Measurements from ENCODE around the gene SULT1B1. TPM values are rescaled to one million over a fixed set of nuclear protein-coding genes. Genes with fewer than 3 reads are reported as not detected.

Gene SULT1B1
- total and polyA plus RNA-seq, 10 of the 15 experiments (the other 5 are each of a cell fraction or from before 2014, with no cell fraction given) = 0.01 to 0.05 (median 0.01) TPM; not detected in 7

- Histone ChIP-seq H3K4me2 (ENCODE audit: control insufficient read depth, insufficient read depth) (no peak overlapping the region), H3K4me1 (ENCODE audit: control insufficient read depth, insufficient read depth, low read length) (no peaks in the 10 kb centered on the region), H3K27me3 (replicated peaks in 1 of 2; ENCODE audit: control insufficient read depth in 2 of 2, insufficient read depth in 2 of 2, low read length in 1 of 2) (no peaks in the 10 kb centered on the region; a peak in 1 of 4 replicates), H3K27ac (ENCODE audit: control insufficient read depth, insufficient read depth) (no peak overlapping the region), H2AFZ (ENCODE audit: control insufficient read depth, low read depth, low read length) (no peak overlapping the region), H3K4me3 (no peak overlapping the region), H3K79me2 (ENCODE audit: control insufficient read depth, insufficient read depth, low read length) (no peaks in the 10 kb centered on the region), H3K9ac (ENCODE audit: control insufficient read depth, insufficient read depth, low read length) (no peak overlapping the region), H3K9me3 (replicated peaks; ENCODE audit: control insufficient read depth, insufficient read depth, low read length) (no peaks in the 10 kb centered on the region), H3K36me3 (ENCODE audit: control insufficient read depth in 2 of 2, insufficient read depth in 2 of 2, low read length in 1 of 2) (no peaks in the 10 kb centered on the region), H4K20me1 (ENCODE audit: control insufficient read depth, insufficient read depth) (no peaks in the 10 kb centered on the region)
- no peak for TF ChIP-seq HDAC2 (IDR thresholded peaks at IDR 0.05)
- no peak for TF ChIP-seq HDGF (IDR thresholded peaks at IDR 0.05)
- TF ChIP-seq SMC3 (IDR thresholded peaks at IDR 0.05; ENCODE audit: borderline replicate concordance, low read length) = no peak
- intact Hi-C loops (cut with micrococcal nuclease; ENCODE audit: unreplicated experiment) = no loop called here
- ATAC-seq = no peak
- FAIRE-seq = no peak
- POLR2A ChIA-PET = no interaction called here
- no TSS peak for BruUV-seq (replicated peaks)
- RAD21 ChIA-PET (ENCODE audit: unreplicated experiment) = no interaction called here
- in situ Hi-C loops (cut with MboI) = no loop called here
- CTCF ChIA-PET = no interaction called here
- DNase-seq (ENCODE audit: low read depth, low spot score) = no peak
- WGBS (ENCODE audit: insufficient coverage, insufficient replicate concordance, low lambda C conversion rate, missing lambda C conversion rate) = 7% methylated on average over 2 of the region's 2 CpGs
- SMC1A ChIA-PET (ENCODE audit: uncharacterized antibody, unreplicated experiment) = no interaction called here
Measured at GRCh38 chr4:69727926-69728325, 32.5 kb downstream of the SULT1B1 start.

GRCh38 chr4:69727426-69727825 lies 33.0 kb downstream of the SULT1B1 start:
- H3K9ac ChIP-seq (ENCODE audit: control insufficient read depth, insufficient read depth, low read length) = no peak overlapping the region
- no peaks in the 10 kb centered on the region for H4K20me1 ChIP-seq (ENCODE audit: control insufficient read depth, insufficient read depth)
- no peaks in the 10 kb centered on the region; a peak in 1 of 4 replicates for H3K27me3 ChIP-seq (replicated peaks in 1 of 2; ENCODE audit: control insufficient read depth in 2 of 2, insufficient read depth in 2 of 2, low read length in 1 of 2)
- ATAC-seq = no peak
- POLR2A ChIA-PET = no interaction called here
- in situ Hi-C loops (cut with MboI) = no loop called here
- BruUV-seq (replicated peaks) = no TSS peak
- CTCF ChIA-PET = no interaction called here
- no peak for TF ChIP-seq GATAD2B (conservative IDR thresholded peaks at IDR 0.05; ENCODE audit: low read depth)
- no peak for TF ChIP-seq SMAD1 (IDR thresholded peaks at IDR 0.05; ENCODE audit: low read depth, partially characterized antibody)
- TF ChIP-seq CBFB (IDR thresholded peaks at IDR 0.05; ENCODE audit: low read depth) = no peak
- TF ChIP-seq SMAD5 (IDR thresholded peaks at IDR 0.05; ENCODE audit: low read depth) = no peak
- no peak for TF ChIP-seq DPF2 (IDR thresholded peaks at IDR 0.05)
- no peak for TF ChIP-seq PAX5 (IDR thresholded peaks at IDR 0.05; ENCODE audit: borderline replicate concordance, low read depth, low read length)
- no peak for TF ChIP-seq NFXL1 (IDR thresholded peaks at IDR 0.05; ENCODE audit: borderline replicate concordance)
- TF ChIP-seq MYC (IDR thresholded peaks at IDR 0.05; ENCODE audit: insufficient read depth, insufficient read length, insufficient replicate concordance, low read length, severe bottlenecking) = no peak
- TF ChIP-seq MEF2B (IDR thresholded peaks at IDR 0.05; ENCODE audit: partially characterized antibody, poor library complexity, severe bottlenecking) = no peak
- no peak for TF ChIP-seq RAD51 (IDR thresholded peaks at IDR 0.05)
- RAD21 ChIA-PET (ENCODE audit: unreplicated experiment) = no interaction called here
- 0% methylated on average over 1 of the region's 1 CpG for WGBS (ENCODE audit: insufficient coverage, insufficient replicate concordance, low lambda C conversion rate, missing lambda C conversion rate)
- SMC1A ChIA-PET (ENCODE audit: uncharacterized antibody, unreplicated experiment) = no interaction called here
- no peaks in the 10 kb centered on the region for H3K4me1 ChIP-seq (ENCODE audit: control insufficient read depth, insufficient read depth, low read length)
- H3K4me3 ChIP-seq = no peak overlapping the region
- no peak for DNase-seq (ENCODE audit: low read depth, low spot score)
- H3K9me3 ChIP-seq (replicated peaks; ENCODE audit: control insufficient read depth, insufficient read depth, low read length) = no peaks in the 10 kb centered on the region
- H3K27ac ChIP-seq (ENCODE audit: control insufficient read depth, insufficient read depth) = no peak overlapping the region
- no peaks in the 10 kb centered on the region for H3K79me2 ChIP-seq (ENCODE audit: control insufficient read depth, insufficient read depth, low read length)
- intact Hi-C loops (cut with micrococcal nuclease; ENCODE audit: unreplicated experiment) = no loop called here
- no peak for FAIRE-seq
- H3K4me2 ChIP-seq (ENCODE audit: control insufficient read depth, insufficient read depth) = no peak overlapping the region
- no peaks in the 10 kb centered on the region for H3K36me3 ChIP-seq (ENCODE audit: control insufficient read depth in 2 of 2, insufficient read depth in 2 of 2, low read length in 1 of 2)
- H2AFZ ChIP-seq (ENCODE audit: control insufficient read depth, low read depth, low read length) = no peak overlapping the region
